MM.1S (cell line): ENCODE measurements around the gene AP1AR.

Experiments
- DNase-seq: peaks from one replicate; pipeline ENCODE4 v3.0.0-alpha.2; 2015
- H2AFZ ChIP-seq: fragments of 300-600 bp; sonication (generic); 2 replicates; pipeline ENCODE4 v1.6.0; 2016; ENCODE audit warnings: antibody characterized with exemption, low read length
- H3F3A ChIP-seq: fragments of 300-600 bp; sonication (generic); 2 replicates; pipeline ENCODE4 v1.6.1; 2016; ENCODE audit warnings: mild to moderate bottlenecking, antibody characterized with exemption, low read length, moderate library complexity, mixed read lengths; ENCODE audit not compliant: insufficient read depth
- H3K27ac ChIP-seq: fragments of 300-600 bp; sonication (generic); 2 replicates; pipeline ENCODE4 v1.5.1; 2016; ENCODE audit warnings: mild to moderate bottlenecking, low read length
- H3K27me3 ChIP-seq: fragments of 300-600 bp; sonication (generic); replicated peaks from 2 replicates; pipeline ENCODE4 v1.6.0; 2016; ENCODE audit warnings: low read length; ENCODE audit not compliant: insufficient read depth
- H3K36me3 ChIP-seq: fragments of 300-600 bp; sonication (generic); replicated peaks from 2 replicates; pipeline ENCODE4 v1.6.1; 2016; ENCODE audit warnings: mild to moderate bottlenecking, low read length, mixed read lengths; ENCODE audit not compliant: insufficient read depth
- H3K4me1 ChIP-seq: fragments of 300-600 bp; sonication (generic); 2 replicates; pipeline ENCODE4 v1.6.1; 2016; ENCODE audit warnings: low read length, mixed read lengths
- H3K4me2 ChIP-seq: fragments of 300-600 bp; sonication (generic); 2 replicates; pipeline ENCODE4 v1.6.0; 2016; ENCODE audit warnings: low read depth, low read length
- H3K4me3 ChIP-seq: fragments of 300-600 bp; sonication (generic); 2 replicates; pipeline ENCODE4 v1.5.1; 2016; ENCODE audit warnings: low read length, mixed read lengths
- H3K79me2 ChIP-seq: fragments of 300-600 bp; sonication (generic); 2 replicates; pipeline ENCODE4 v1.6.1; 2016; ENCODE audit warnings: mixed run types, low read length, mixed read lengths
- H3K9ac ChIP-seq: fragments of 300-600 bp; sonication (generic); 2 replicates; pipeline ENCODE4 v1.6.1; 2016; ENCODE audit warnings: low read length, mixed read lengths
- H3K9me2 ChIP-seq: fragments of 300-600 bp; sonication (generic); replicated peaks from 2 replicates; pipeline ENCODE4 v1.6.1; 2016; ENCODE audit warnings: mild to moderate bottlenecking, low read length, mixed read lengths; ENCODE audit not compliant: insufficient read depth
- H3K9me3 ChIP-seq: fragments of 300-600 bp; sonication (generic); replicated peaks from 2 replicates; pipeline ENCODE4 v1.6.1; 2016; ENCODE audit warnings: mild to moderate bottlenecking, low read length, mixed read lengths; ENCODE audit not compliant: insufficient read depth
- H4K20me1 ChIP-seq: fragments of 300-600 bp; sonication (generic); 2 replicates; pipeline ENCODE4 v1.6.1; 2016; ENCODE audit warnings: mild to moderate bottlenecking, low read length, moderate library complexity, mixed read lengths; ENCODE audit not compliant: insufficient read depth
- CTCF ChIP-seq: fragments of 300-600 bp; sonication (generic); IDR thresholded peaks from 2 replicates; pipeline ENCODE4 v1.5.1; 2016; ENCODE audit warnings: antibody characterized with exemption, low read length, mixed read lengths
- EZH2 ChIP-seq: fragments of 300-600 bp; sonication (generic); optimal IDR thresholded peaks from 2 replicates; pipeline ENCODE3; 2017; ENCODE audit warnings: low read depth, mild to moderate bottlenecking, antibody characterized with exemption, low read length, mixed read lengths
- EZH2phosphoT487 ChIP-seq: fragments of 300-600 bp; sonication (generic); IDR thresholded peaks from 2 replicates; pipeline ENCODE4 v1.6.1; 2018; ENCODE audit warnings: antibody characterized with exemption, low read length

AP1AR gene

GRCh38 chr4:112236040-112236439 is 4.5 kb downstream of the AP1AR start:
- Histone ChIP-seq H3K4me2 (no peak overlapping the region), H3K4me3 (no peak overlapping the region), H3F3A (peaks cover 3% of the 10 kb centered on the region), H3K9ac (no peak overlapping the region), H3K4me1 (peaks cover 9% of the 10 kb centered on the region; the same call in 1 of the 2 replicates), H3K27ac (no peak overlapping the region), H3K36me3 (no peaks in the 10 kb centered on the region), H3K79me2 (peaks cover 25% of the 10 kb centered on the region), H3K9me2 (no peaks in the 10 kb centered on the region), H3K27me3 (no peaks in the 10 kb centered on the region), H4K20me1 (no peaks in the 10 kb centered on the region), H2AFZ (no peak overlapping the region), H3K9me3 (no peaks in the 10 kb centered on the region)
- TF ChIP-seq EZH2phosphoT487 (no peak), CTCF (no peak), EZH2 (no peak)
- DNase-seq, result no peak

- TF ChIP-seq CTCF (no peak), EZH2 (no peak), EZH2phosphoT487 (no peak)
- no peaks in the 10 kb centered on the region for H3K4me1 ChIP-seq
Observed at GRCh38 chr4:112238833-112239232, 7.2 kb downstream of the AP1AR start.

GRCh38 chr4:112245383-112245782 is 13.8 kb downstream of the AP1AR start:
- no peaks in the 10 kb centered on the region for H3K36me3 ChIP-seq
- no peaks in the 10 kb centered on the region for H4K20me1 ChIP-seq
- no peaks in the 10 kb centered on the region for H3F3A ChIP-seq
- no peak overlapping the region for H3K4me3 ChIP-seq
- H3K79me2 ChIP-seq, result peaks cover 10% of the 10 kb centered on the region; the same call in 1 of the 2 replicates
- no peaks in the 10 kb centered on the region for H3K9me3 ChIP-seq
- no peak for DNase-seq
- TF ChIP-seq EZH2phosphoT487 (no peak), EZH2 (no peak), CTCF (0 out of 2 replicates have a peak, but pooled peaks have one; percentile 9)
- H3K4me2 ChIP-seq, result no peak overlapping the region
- no peaks in the 10 kb centered on the region for H3K9me2 ChIP-seq
- H3K27ac ChIP-seq, result no peak overlapping the region
- H3K27me3 ChIP-seq, result no peaks in the 10 kb centered on the region
- H3K4me1 ChIP-seq, result no peaks in the 10 kb centered on the region
- H3K9ac ChIP-seq, result no peak overlapping the region
- no peak overlapping the region for H2AFZ ChIP-seq

More at GRCh38 chr4:112238833-112239232, 7.2 kb downstream of the AP1AR start:
- DNase-seq, result no peak
- no peaks in the 10 kb centered on the region for H3K9me3 ChIP-seq
- no peaks in the 10 kb centered on the region for H3K9me2 ChIP-seq
- H3K27me3 ChIP-seq, result no peaks in the 10 kb centered on the region
- H3K36me3 ChIP-seq, result no peaks in the 10 kb centered on the region
- no peak overlapping the region for H2AFZ ChIP-seq
- H3K9ac ChIP-seq, result no peak overlapping the region
- no peaks in the 10 kb centered on the region for H4K20me1 ChIP-seq
- no peak overlapping the region for H3K27ac ChIP-seq
- no peaks in the 10 kb centered on the region for H3F3A ChIP-seq
- H3K79me2 ChIP-seq, result peaks cover 21% of the 10 kb centered on the region; the same call in 1 of the 2 replicates
- no peak overlapping the region for H3K4me2 ChIP-seq
- no peak overlapping the region for H3K4me3 ChIP-seq
